Measurements from ENCODE around the gene GFM1.

GFM1 gene

DNA sequence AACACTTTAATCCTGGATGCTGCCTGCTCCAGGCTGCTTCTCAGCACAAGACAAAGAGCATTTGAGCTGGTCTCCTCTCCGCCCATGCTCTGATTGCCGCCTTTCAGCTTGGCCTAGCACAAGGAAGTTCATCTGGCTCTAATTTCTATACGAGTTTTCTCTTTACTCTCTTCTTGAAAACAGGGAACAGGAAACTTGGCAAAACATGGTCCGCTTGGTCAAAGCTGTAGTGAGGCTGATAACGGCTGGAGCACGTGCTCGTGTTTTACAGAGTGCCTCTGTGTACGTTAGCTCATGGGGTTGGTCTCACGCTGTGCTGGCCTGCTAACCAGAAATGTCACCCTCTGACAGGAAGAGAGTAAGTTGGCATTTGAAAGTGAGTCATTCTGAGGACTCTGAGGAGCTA is 68.8 kb downstream of the GFM1 start:
- TF ChIP-seq, protein P1, sequence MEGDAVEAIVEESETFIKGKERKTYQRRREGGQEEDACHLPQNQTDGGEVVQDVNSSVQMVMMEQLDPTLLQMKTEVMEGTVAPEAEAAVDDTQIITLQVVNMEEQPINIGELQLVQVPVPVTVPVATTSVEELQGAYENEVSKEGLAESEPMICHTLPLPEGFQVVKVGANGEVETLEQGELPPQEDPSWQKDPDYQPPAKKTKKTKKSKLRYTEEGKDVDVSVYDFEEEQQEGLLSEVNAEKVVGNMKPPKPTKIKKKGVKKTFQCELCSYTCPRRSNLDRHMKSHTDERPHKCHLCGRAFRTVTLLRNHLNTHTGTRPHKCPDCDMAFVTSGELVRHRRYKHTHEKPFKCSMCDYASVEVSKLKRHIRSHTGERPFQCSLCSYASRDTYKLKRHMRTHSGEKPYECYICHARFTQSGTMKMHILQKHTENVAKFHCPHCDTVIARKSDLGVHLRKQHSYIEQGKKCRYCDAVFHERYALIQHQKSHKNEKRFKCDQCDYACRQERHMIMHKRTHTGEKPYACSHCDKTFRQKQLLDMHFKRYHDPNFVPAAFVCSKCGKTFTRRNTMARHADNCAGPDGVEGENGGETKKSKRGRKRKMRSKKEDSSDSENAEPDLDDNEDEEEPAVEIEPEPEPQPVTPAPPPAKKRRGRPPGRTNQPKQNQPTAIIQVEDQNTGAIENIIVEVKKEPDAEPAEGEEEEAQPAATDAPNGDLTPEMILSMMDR (IDR thresholded peaks at IDR 0.05; ENCODE audit: control insufficient read depth, insufficient read depth, low read depth, low read length, missing control alignments), result no peak
- H3K4me3 ChIP-seq (ENCODE audit: control insufficient read depth, low read depth, low read length), result no peak overlapping the region
- no peak for DNase-seq (ENCODE audit: low read depth)

GRCh38 chr3:158717576-158717975 is 73.2 kb downstream of the GFM1 start:
- no peak for DNase-seq (ENCODE audit: low read depth)

DNA sequence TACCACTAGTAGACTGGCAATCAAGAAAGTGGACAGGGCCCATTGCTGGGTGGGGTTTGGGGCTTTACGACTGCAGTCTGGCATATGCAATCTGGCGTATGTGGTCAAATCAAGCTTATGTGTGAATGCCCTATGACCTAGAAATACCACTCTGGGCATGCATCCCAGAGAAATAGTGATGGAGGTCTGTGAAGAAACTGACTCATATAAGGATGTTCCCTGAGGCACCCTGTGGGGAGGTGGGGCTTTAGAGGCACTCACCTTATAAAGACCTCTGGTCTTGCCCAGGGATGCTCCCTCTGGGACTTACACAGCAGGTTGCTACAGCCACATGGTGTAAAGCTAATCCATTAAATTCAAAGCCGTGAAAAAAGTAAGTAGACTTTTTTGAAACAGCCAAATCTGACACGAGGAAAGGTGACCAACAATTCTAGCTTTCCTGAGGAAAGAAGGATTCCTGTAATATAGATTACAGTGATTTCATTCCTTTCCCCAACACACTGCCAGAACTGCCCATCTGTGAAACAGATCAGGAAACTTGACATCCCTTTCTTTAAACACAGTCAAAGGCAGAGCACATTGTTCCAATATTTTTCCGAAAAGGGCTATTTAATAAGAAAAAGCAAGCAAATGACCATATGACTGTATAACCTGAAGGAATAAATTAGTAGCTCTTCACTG is 74.3 kb downstream of the GFM1 start:
- TF ChIP-seq, protein P1 (IDR thresholded peaks at IDR 0.05; ENCODE audit: control insufficient read depth, insufficient read depth, low read depth, low read length, missing control alignments), result no peak
- H3K4me3 ChIP-seq (ENCODE audit: control insufficient read depth, low read depth, low read length), result no peak overlapping the region
- DNase-seq (ENCODE audit: low read depth), result peak; percentile 92

More at GRCh38 chr3:158717576-158717975, 73.2 kb downstream of the GFM1 start:
- H3K4me3 ChIP-seq (ENCODE audit: control insufficient read depth, low read depth, low read length), result no peak overlapping the region
- TF ChIP-seq, protein P1 (IDR thresholded peaks at IDR 0.05; ENCODE audit: control insufficient read depth, insufficient read depth, low read depth, low read length, missing control alignments), result no peak

GRCh38 chr3:158722108-158722507 is 77.8 kb downstream of the GFM1 start:
- no peak for DNase-seq (ENCODE audit: low read depth)
- TF ChIP-seq, protein P1 (IDR thresholded peaks at IDR 0.05; ENCODE audit: control insufficient read depth, insufficient read depth, low read depth, low read length, missing control alignments), result no peak

GRCh38 chr3:158723991-158724390 is 79.7 kb downstream of the GFM1 start:
- no peak overlapping the region for H3K4me3 ChIP-seq (ENCODE audit: control insufficient read depth, low read depth, low read length)
- TF ChIP-seq, protein P1 (IDR thresholded peaks at IDR 0.05; ENCODE audit: control insufficient read depth, insufficient read depth, low read depth, low read length, missing control alignments), result no peak
- DNase-seq (ENCODE audit: low read depth), result no peak

More at GRCh38 chr3:158722108-158722507, 77.8 kb downstream of the GFM1 start:
- H3K4me3 ChIP-seq (ENCODE audit: control insufficient read depth, low read depth, low read length), result no peak overlapping the region

DNA sequence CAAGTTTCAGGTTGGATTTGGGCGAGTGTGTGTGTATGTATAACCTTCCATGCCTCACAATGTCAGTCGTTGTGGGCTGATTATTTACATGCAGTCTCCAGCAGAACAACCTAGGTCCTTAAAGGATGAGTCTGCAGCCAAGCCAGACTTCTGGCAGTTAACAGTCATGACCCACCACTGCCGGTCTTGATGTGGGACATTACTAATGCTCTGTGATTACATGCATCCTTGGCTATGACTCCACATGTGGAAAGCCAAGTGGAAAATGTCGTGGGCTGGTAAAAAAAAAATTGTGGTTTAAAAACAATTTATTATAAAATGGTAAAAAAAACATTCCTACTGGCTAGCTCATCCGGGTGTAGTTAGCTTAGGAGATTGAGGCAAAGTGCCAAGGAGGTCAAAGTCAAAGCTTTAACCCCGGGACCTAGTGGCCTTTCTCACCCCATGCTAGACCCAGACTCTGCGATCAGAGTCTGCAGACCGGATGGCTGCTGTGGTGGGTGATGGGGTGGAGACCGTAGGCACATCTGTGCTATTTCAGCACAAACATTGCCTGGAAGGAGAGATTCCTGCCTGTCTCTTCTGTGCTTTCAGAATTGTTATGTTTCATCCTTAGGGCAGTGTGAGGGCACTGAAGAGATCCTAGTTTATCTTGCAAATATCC is 81.2 kb downstream of the GFM1 start:
- TF ChIP-seq, protein P1 (IDR thresholded peaks at IDR 0.05; ENCODE audit: control insufficient read depth, insufficient read depth, low read depth, low read length, missing control alignments), result no peak
- no peak overlapping the region for H3K4me3 ChIP-seq (ENCODE audit: control insufficient read depth, low read depth, low read length)
- peak; percentile 97 for DNase-seq (ENCODE audit: low read depth)
